Prostate gland (tissue), 2 donors: ENCODE results near the gene SDR39U1. TPM values are rescaled to one million over a fixed set of nuclear protein-coding genes. Genes with fewer than 3 reads are reported as not detected.

Experiments used
- DNase-seq: peaks from one replicate; pipeline ENCODE4 v3.0.0-alpha.2; 2019; ENCODE audit warnings: low spot score
- H3K27ac ChIP-seq, 2 donors: fragments of 200-600 bp; sonication (generic); 2 replicates each; pipeline ENCODE4 v1.5.1; 2017 to 2019
- H3K27me3 ChIP-seq: fragments of 200-600 bp; sonication (generic); replicated peaks from 2 replicates; pipeline ENCODE4 v1.5.1; 2019; ENCODE audit not compliant: insufficient read depth
- H3K36me3 ChIP-seq, 2 donors: fragments of 200-600 bp; sonication (generic); 1 replicate in 1 of 2; 2 replicates in 1 of 2; pipeline versions ENCODE4 v1.5.1 to v1.8.1; 2017 to 2019
- H3K4me1 ChIP-seq: fragments of 200-600 bp; sonication (generic); replicated peaks from 2 replicates; pipeline ENCODE4 v1.5.1; 2019
- H3K4me3 ChIP-seq, 2 donors: fragments of 200-600 bp; sonication (generic); 2 replicates each; pipeline ENCODE4 v1.5.1; 2017 to 2019
- H3K9me3 ChIP-seq: fragments of 200-600 bp; sonication (generic); 2 replicates; pipeline ENCODE4 v1.5.1; 2017
- CTCF ChIP-seq, 4 experiments: fragments of 200-600 bp in 2 of 4; fragments of 450-650 bp in 2 of 4; sonication (generic) in 2 of 4; IDR thresholded peaks; 1 replicate in 3 of 4; 2 replicates in 1 of 4; pipeline ENCODE4 v1.5.1; 2016 to 2019; ENCODE audit warnings: antibody characterized with exemption in 4 of 4, mild to moderate bottlenecking in 2 of 4, moderate library complexity in 2 of 4
- POLR2A ChIP-seq: fragments of 450-650 bp; IDR thresholded peaks from one replicate; pipeline ENCODE4 v1.6.1; 2016; ENCODE audit warnings: antibody characterized with exemption, mild to moderate bottlenecking
- POLR2AphosphoS5 ChIP-seq: sonication (generic); formaldehyde crosslinking; IDR thresholded peaks from one replicate; pipeline ENCODE4 v1.6.1; 2017; ENCODE audit warnings: antibody characterized with exemption
- WGBS: methylation state at CpG from one replicate; pipeline ENCODE4 v1.1.5; 2018; 5-methylcytosine and 5-hydroxymethylcytosine counted together
- intact Hi-C: fragments of 100-400 bp; cut with DNase I; formaldehyde crosslinking; loops from one replicate; pipeline ENCODE4 v1.14.2; 2022
- total RNA-seq, 2 donors: library from RNA; depleted of rRNA; stranded (reverse); fragments of >200 nt; gene quantifications; one replicate each; pipeline ENCODE4 v1.1.0, GENCODE V29; 2016

Gene SDR39U1
- total RNA-seq, 2 donors from 2014 or later: 49.5 to 64.4 TPM

GRCh38 chr14:24414077-24414476 is 28.5 kb downstream of the SDR39U1 start:
- H3K4me3 ChIP-seq: no peak overlapping the region
- intact Hi-C loops: no loop called here
- TF ChIP-seq POLR2A (no peak), CTCF (IDR thresholded peaks at IDR 0.05) (no peak), POLR2AphosphoS5 (no peak)
- no peak for DNase-seq
- no peaks in the 10 kb centered on the region for H3K27me3 ChIP-seq
- H3K4me1 ChIP-seq: no peaks in the 10 kb centered on the region
- no peaks in the 10 kb centered on the region for H3K36me3 ChIP-seq
- 93% methylated on average over 1 of the region's 1 CpG for WGBS
- H3K9me3 ChIP-seq: no peaks in the 10 kb centered on the region
- H3K27ac ChIP-seq: no peak overlapping the region

- 67% methylated on average over 16 of the region's 16 CpGs for WGBS
- Histone ChIP-seq H3K27ac (no peak overlapping the region), H3K4me3 (no peak overlapping the region), H3K36me3 (no peaks in the 10 kb centered on the region), H3K9me3 (no peaks in the 10 kb centered on the region), H3K27me3 (no peaks in the 10 kb centered on the region), H3K4me1 (no peaks in the 10 kb centered on the region)
- intact Hi-C loops: no loop called here
- no peak for DNase-seq
- TF ChIP-seq CTCF (IDR thresholded peaks at IDR 0.05) (peak; percentile 24 to 71 (median 43)), POLR2AphosphoS5 (no peak)
These were observed 30.9 kb downstream of the SDR39U1 start for GRCh38 chr14:24411443-24412389.

GRCh38 chr14:24409956-24410355 is 32.6 kb downstream of the SDR39U1 start:
- TF ChIP-seq POLR2AphosphoS5 (no peak), POLR2A (no peak), CTCF (IDR thresholded peaks at IDR 0.05) (no peak)
- Histone ChIP-seq H3K27me3 (no peaks in the 10 kb centered on the region), H3K9me3 (no peaks in the 10 kb centered on the region), H3K27ac (no peak overlapping the region), H3K36me3 (no peaks in the 10 kb centered on the region), H3K4me1 (no peaks in the 10 kb centered on the region), H3K4me3 (no peak overlapping the region)
- WGBS: 97% methylated on average over 10 of the region's 10 CpGs
- intact Hi-C loops: no loop called here
- DNase-seq: no peak

GRCh38 chr14:24409192-24409591 is 33.4 kb downstream of the SDR39U1 start:
- intact Hi-C loops: no loop called here
- no peaks in the 10 kb centered on the region for H3K36me3 ChIP-seq
- WGBS: 82% methylated on average over 6 of the region's 6 CpGs

More at GRCh38 chr14:24409192-24409591, 33.4 kb downstream of the SDR39U1 start:
- TF ChIP-seq POLR2AphosphoS5 (no peak), CTCF (IDR thresholded peaks at IDR 0.05) (no peak), POLR2A (no peak)
- Histone ChIP-seq H3K27ac (no peak overlapping the region), H3K27me3 (no peaks in the 10 kb centered on the region), H3K9me3 (no peaks in the 10 kb centered on the region), H3K4me1 (no peaks in the 10 kb centered on the region), H3K4me3 (no peak overlapping the region)
- DNase-seq: no peak
